HL-60 (cell line): ENCODE measurements around the gene LY6G6D.
"Not testable (repeated sequence)": the region's sequence is repeated elsewhere in the genome, so short reads cannot be mapped to it uniquely, and the experiment has no call there.

Experiments used
- DNase-seq, 2 experiments: peaks; one replicate each; pipeline ENCODE4 v3.0.0-alpha.2; 2010 to 2020; ENCODE audit warnings: low read depth in 1 of 2, low spot score in 1 of 2
- H3K27ac ChIP-seq: fragments of 250-450 bp; sonication (Bioruptor Pico); replicated peaks from 2 replicates; pipeline ENCODE4 v1.5.1; 2020; ENCODE audit warnings: mild to moderate bottlenecking, moderate library complexity
- H3K27me3 ChIP-seq: fragments of 250-450 bp; sonication (Bioruptor Pico); 2 replicates; pipeline ENCODE4 v1.5.1; 2021; ENCODE audit warnings: mild to moderate bottlenecking, moderate library complexity; ENCODE audit not compliant: insufficient read depth, poor library complexity, severe bottlenecking
- H3K4me3 ChIP-seq: replicated peaks from 2 replicates; pipeline ENCODE4 v1.5.1; 2011; ENCODE audit warnings: mild to moderate bottlenecking, control low read depth, low read length; ENCODE audit not compliant: insufficient read depth
- CTCF ChIP-seq: IDR thresholded peaks from one replicate; pipeline ENCODE4 v1.5.1; 2011; ENCODE audit warnings: low read length, control low read depth, inconsistent platforms; ENCODE audit not compliant: insufficient read depth
- GABPA ChIP-seq: IDR thresholded peaks from 2 replicates; pipeline ENCODE4 v1.6.1; 2012; ENCODE audit warnings: low read depth
- POLR2AphosphoS5 ChIP-seq: IDR thresholded peaks from 2 replicates; pipeline ENCODE4 v1.6.1; 2012; ENCODE audit warnings: low read depth
- REST ChIP-seq: IDR thresholded peaks from 2 replicates; pipeline ENCODE4 v1.6.1; 2012; ENCODE audit warnings: low read depth; ENCODE audit not compliant: insufficient replicate concordance
- SPI1 ChIP-seq: IDR thresholded peaks from 2 replicates; pipeline ENCODE4 v1.6.1; 2012; ENCODE audit warnings: low read depth, mild to moderate bottlenecking, borderline replicate concordance

LY6G6D gene

GRCh38 chr6:31707701-31708100, 7.4 kb upstream of the LY6G6D start:
- Histone ChIP-seq H3K27ac (no peak overlapping the region), H3K4me3 (no peak overlapping the region), H3K27me3 (no peaks in the 10 kb centered on the region)
- TF ChIP-seq POLR2AphosphoS5 (no peak), CTCF (no peak), GABPA (no peak), SPI1 (no peak), REST (no peak)
- DNase-seq, result no peak

GRCh38 chr6:31708224-31708623, 6.9 kb upstream of the LY6G6D start:
- no peak overlapping the region for H3K27ac ChIP-seq
- no peak for TF ChIP-seq POLR2AphosphoS5
- TF ChIP-seq REST, result no peak
- TF ChIP-seq CTCF, result no peak
- no peak for TF ChIP-seq GABPA
- no peak for TF ChIP-seq SPI1
- no peak overlapping the region for H3K4me3 ChIP-seq
- DNase-seq, result no peak
- no peaks in the 10 kb centered on the region for H3K27me3 ChIP-seq

- not testable (repeated sequence) for DNase-seq, H3K27me3 ChIP-seq, H3K4me3 ChIP-seq, H3K27ac ChIP-seq
These were observed 6.0 kb upstream of the LY6G6D start for GRCh38 chr6:31709157-31709556.

- Histone ChIP-seq H3K4me3 (no peak overlapping the region), H3K27me3 (no peaks in the 10 kb centered on the region), H3K27ac (no peak overlapping the region)
- TF ChIP-seq GABPA (no peak), POLR2AphosphoS5 (no peak), REST (no peak), CTCF (no peak), SPI1 (no peak)
- DNase-seq, result no peak
These were observed 4.5 kb upstream of the LY6G6D start for GRCh38 chr6:31710523-31711219.
